ENCODE measurements around the gene PRICKLE1.
"Not testable (repeated sequence)": the region's sequence is repeated elsewhere in the genome, so short reads cannot be mapped to it uniquely, and the experiment has no call there.

PRICKLE1 gene

GRCh38 chr12:42565633-42566032 lies 23.9 kb downstream of the PRICKLE1 start:
- no peak for TF ChIP-seq JUND (IDR thresholded peaks at IDR 0.05; ENCODE audit: low read depth)
- DNase-seq (ENCODE audit: low read depth in 1 of 2, low spot score in 1 of 2), result peak in 1 of 2 experiments; percentile 38
- in situ Hi-C loops (cut with HindIII; ENCODE audit: low pct_unique_long_range_greater_than_20kb, low sequenced_read_pairs), result no loop called here

GRCh38 chr12:42564996-42565395 lies 24.6 kb downstream of the PRICKLE1 start:
- in situ Hi-C loops (cut with HindIII; ENCODE audit: low pct_unique_long_range_greater_than_20kb, low sequenced_read_pairs), result no loop called here
- DNase-seq (ENCODE audit: low read depth in 1 of 2, low spot score in 1 of 2), result no peak
- no peak for TF ChIP-seq JUND (IDR thresholded peaks at IDR 0.05; ENCODE audit: low read depth)

GRCh38 chr12:42564556-42564955 lies 25.0 kb downstream of the PRICKLE1 start:
- no peak for DNase-seq (ENCODE audit: low read depth in 1 of 2, low spot score in 1 of 2)
- in situ Hi-C loops (cut with HindIII; ENCODE audit: low pct_unique_long_range_greater_than_20kb, low sequenced_read_pairs), result no loop called here
- TF ChIP-seq JUND (IDR thresholded peaks at IDR 0.05; ENCODE audit: low read depth), result no peak

GRCh38 chr12:42560977-42561376 lies 28.6 kb downstream of the PRICKLE1 start:
- in situ Hi-C loops (cut with HindIII; ENCODE audit: low pct_unique_long_range_greater_than_20kb, low sequenced_read_pairs), result no loop called here
- DNase-seq (ENCODE audit: low read depth in 1 of 2, low spot score in 1 of 2), result no peak

GRCh38 chr12:42557586-42558172 lies 31.9 kb downstream of the PRICKLE1 start:
- in situ Hi-C loops (cut with HindIII; ENCODE audit: low pct_unique_long_range_greater_than_20kb, low sequenced_read_pairs), result no loop called here
- TF ChIP-seq JUND (IDR thresholded peaks at IDR 0.05; ENCODE audit: low read depth), result no peak
- DNase-seq (ENCODE audit: low read depth in 1 of 2, low spot score in 1 of 2), result no peak

More at GRCh38 chr12:42560977-42561376, 28.6 kb downstream of the PRICKLE1 start:
- no peak for TF ChIP-seq JUND (IDR thresholded peaks at IDR 0.05; ENCODE audit: low read depth)

GRCh38 chr12:42556917-42557316 lies 32.6 kb downstream of the PRICKLE1 start:
- TF ChIP-seq JUND (IDR thresholded peaks at IDR 0.05; ENCODE audit: low read depth), result no peak
- in situ Hi-C loops (cut with HindIII; ENCODE audit: low pct_unique_long_range_greater_than_20kb, low sequenced_read_pairs), result no loop called here
- DNase-seq (ENCODE audit: low read depth in 1 of 2, low spot score in 1 of 2), result no peak

- DNase-seq (ENCODE audit: low read depth in 1 of 2, low spot score in 1 of 2), result no peak
- in situ Hi-C loops (cut with HindIII; ENCODE audit: low pct_unique_long_range_greater_than_20kb, low sequenced_read_pairs), result no loop called here
- TF ChIP-seq JUND (IDR thresholded peaks at IDR 0.05; ENCODE audit: low read depth), result no peak
Measured at GRCh38 chr12:42552822-42553221, 36.7 kb downstream of the PRICKLE1 start.

- in situ Hi-C loops (cut with HindIII; ENCODE audit: low pct_unique_long_range_greater_than_20kb, low sequenced_read_pairs), result no loop called here
- TF ChIP-seq JUND (IDR thresholded peaks at IDR 0.05; ENCODE audit: low read depth), result no peak
- no peak for DNase-seq (ENCODE audit: low read depth in 1 of 2, low spot score in 1 of 2)
Measured at GRCh38 chr12:42550800-42551199, 38.7 kb downstream of the PRICKLE1 start.

GRCh38 chr12:42546709-42547108 lies 42.8 kb downstream of the PRICKLE1 start:
- in situ Hi-C loops (cut with HindIII; ENCODE audit: low pct_unique_long_range_greater_than_20kb, low sequenced_read_pairs), result no loop called here
- no peak for DNase-seq (ENCODE audit: low read depth in 1 of 2, low spot score in 1 of 2)
- no peak for TF ChIP-seq JUND (IDR thresholded peaks at IDR 0.05; ENCODE audit: low read depth)

GRCh38 chr12:42541965-42542364 lies 47.6 kb downstream of the PRICKLE1 start:
- no peak for DNase-seq (ENCODE audit: low read depth in 1 of 2, low spot score in 1 of 2)
- in situ Hi-C loops (cut with HindIII; ENCODE audit: low pct_unique_long_range_greater_than_20kb, low sequenced_read_pairs), result no loop called here
- TF ChIP-seq JUND (IDR thresholded peaks at IDR 0.05; ENCODE audit: low read depth), result no peak

GRCh38 chr12:42541308-42541707 lies 48.2 kb downstream of the PRICKLE1 start:
- in situ Hi-C loops (cut with HindIII; ENCODE audit: low pct_unique_long_range_greater_than_20kb, low sequenced_read_pairs), result not testable (repeated sequence)

GRCh38 chr12:42539696-42540095 lies 49.9 kb downstream of the PRICKLE1 start:
- in situ Hi-C loops (cut with HindIII; ENCODE audit: low pct_unique_long_range_greater_than_20kb, low sequenced_read_pairs), result no loop called here
- DNase-seq (ENCODE audit: low read depth in 1 of 2, low spot score in 1 of 2), result no peak
- TF ChIP-seq JUND (IDR thresholded peaks at IDR 0.05; ENCODE audit: low read depth), result no peak

More at GRCh38 chr12:42541308-42541707, 48.2 kb downstream of the PRICKLE1 start:
- DNase-seq (ENCODE audit: low read depth in 1 of 2, low spot score in 1 of 2), result not testable (repeated sequence)

- in situ Hi-C loops (cut with HindIII; ENCODE audit: low pct_unique_long_range_greater_than_20kb, low sequenced_read_pairs), result no loop called here
- TF ChIP-seq JUND (IDR thresholded peaks at IDR 0.05; ENCODE audit: low read depth), result no peak
- DNase-seq (ENCODE audit: low read depth in 1 of 2, low spot score in 1 of 2), result no peak
Measured at GRCh38 chr12:42538203-42538602, 51.3 kb downstream of the PRICKLE1 start.

GRCh38 chr12:42534184-42534838 lies 55.2 kb downstream of the PRICKLE1 start:
- DNase-seq (ENCODE audit: low read depth in 1 of 2, low spot score in 1 of 2), result no peak

More at GRCh38 chr12:42534184-42534838, 55.2 kb downstream of the PRICKLE1 start:
- TF ChIP-seq JUND (IDR thresholded peaks at IDR 0.05; ENCODE audit: low read depth), result no peak
- in situ Hi-C loops (cut with HindIII; ENCODE audit: low pct_unique_long_range_greater_than_20kb, low sequenced_read_pairs), result no loop called here

Measured in T47D (cell line).